Adipose tissue (tissue), 3 donors: Measurements from ENCODE around the gene ACACB. TPM values are rescaled to one million over a fixed set of nuclear protein-coding genes. Genes with fewer than 3 reads are reported as not detected.

ENCODE experiments used
- H3K27ac ChIP-seq: one replicate; pipeline ENCODE4 v1.5.1; 2013; ENCODE audit warnings: low read depth, low read length
- WGBS, 3 donors: extraction: QIAGEN DNeasy Blood & Tissue Kit; methylation state at CpG; one replicate each; pipeline ENCODE4 v1.1.7; 2013; 5-methylcytosine and 5-hydroxymethylcytosine counted together
- polyA plus RNA-seq, 3 donors: library from polyadenylated mRNA; stranded (reverse); fragments of 200-250 nt; gene quantifications; one replicate each; pipeline ENCODE4 v1.2.3, GENCODE V29; 2013
- donor health status: healthy with polysubstance abuse.
- donor health status: Bipolar disorder and iron deficiency.
- donor health status: healthy.

Gene ACACB
- polyA plus RNA-seq, 3 donors, result 61.3 to 539 (median 237) TPM

- H3K27ac ChIP-seq, result no peak overlapping the region
These were observed 161.7 kb downstream of the ACACB start for GRCh38 chr12:109277899-109278762.

GRCh38 chr12:109278912-109279311 is 162.5 kb downstream of the ACACB start:
- no peak overlapping the region for H3K27ac ChIP-seq
- WGBS, 3 donors, result 73 to 83% (median 79%) methylated on average over 10 of the region's 10 CpGs

More at GRCh38 chr12:109277899-109278762, 161.7 kb downstream of the ACACB start:
- 39 to 47% (median 43%) methylated on average over 15 of the region's 15 CpGs for WGBS, 3 donors

- no peak overlapping the region for H3K27ac ChIP-seq
- 92 to 95% (median 94%) methylated on average over 13 of the region's 13 CpGs for WGBS, 3 donors
These were observed 163.1 kb downstream of the ACACB start for GRCh38 chr12:109279525-109279924.

- H3K27ac ChIP-seq, result no peak overlapping the region
- WGBS, 3 donors, result 82 to 91% (median 87%) methylated on average over 16 to 17 of the region's 17 CpGs
These were observed 165.1 kb downstream of the ACACB start for GRCh38 chr12:109281452-109281851.

- H3K27ac ChIP-seq, result no peak overlapping the region
- WGBS, 3 donors, result 89 to 91% (median 91%) methylated on average over 19 to 20 of the region's 20 CpGs
These were observed 168.0 kb downstream of the ACACB start for GRCh38 chr12:109284392-109284791.

- H3K27ac ChIP-seq, result no peak overlapping the region
These were observed 169.9 kb downstream of the ACACB start for GRCh38 chr12:109286252-109286651.

GRCh38 chr12:109286652-109287051 is 170.3 kb downstream of the ACACB start:
- no peak overlapping the region for H3K27ac ChIP-seq
- 73 to 82% (median 80%) methylated on average over 4 of the region's 4 CpGs for WGBS, 3 donors

GRCh38 chr12:109287181-109287580 is 170.8 kb downstream of the ACACB start:
- no peak overlapping the region for H3K27ac ChIP-seq
- 73 to 87% (median 81%) methylated on average over 7 of the region's 7 CpGs for WGBS, 3 donors

GRCh38 chr12:109287811-109288469 is 171.6 kb downstream of the ACACB start:
- H3K27ac ChIP-seq, result no peak overlapping the region
- WGBS, 3 donors, result 75 to 83% (median 83%) methylated on average over 15 to 16 of the region's 16 CpGs

- WGBS, 3 donors, result 74 to 89% (median 87%) methylated on average over 1 of the region's 1 CpG
- no peak overlapping the region for H3K27ac ChIP-seq
These were observed 172.2 kb downstream of the ACACB start for GRCh38 chr12:109288571-109288970.

- H3K27ac ChIP-seq, result no peak overlapping the region
- WGBS, 3 donors, result 62 to 82% (median 81%) methylated on average over 4 of the region's 4 CpGs
These were observed 172.6 kb downstream of the ACACB start for GRCh38 chr12:109289004-109289403.

- H3K27ac ChIP-seq, result no peak overlapping the region
- WGBS, 3 donors, result 88 to 93% (median 90%) methylated on average over 6 of the region's 6 CpGs
These were observed 173.2 kb downstream of the ACACB start for GRCh38 chr12:109289551-109289950.

- 80 to 87% (median 84%) methylated on average over 18 of the region's 18 CpGs for WGBS, 3 donors
- no peak overlapping the region for H3K27ac ChIP-seq
These were observed 173.7 kb downstream of the ACACB start for GRCh38 chr12:109290061-109290460.

- no peak overlapping the region for H3K27ac ChIP-seq
These were observed 174.7 kb downstream of the ACACB start for GRCh38 chr12:109291117-109291516.

GRCh38 chr12:109291521-109292341 is 175.3 kb downstream of the ACACB start:
- H3K27ac ChIP-seq, result no peak overlapping the region
- WGBS, 3 donors, result 11 to 20% (median 17%) methylated on average over 26 to 31 of the region's 31 CpGs

More at GRCh38 chr12:109291117-109291516, 174.7 kb downstream of the ACACB start:
- 42 to 55% (median 54%) methylated on average over 15 of the region's 15 CpGs for WGBS, 3 donors

- no peak overlapping the region for H3K27ac ChIP-seq
- 81 to 85% (median 82%) methylated on average over 5 of the region's 5 CpGs for WGBS, 3 donors
These were observed 175.9 kb downstream of the ACACB start for GRCh38 chr12:109292342-109292711.

GRCh38 chr12:109293106-109293505 is 176.7 kb downstream of the ACACB start:
- no peak overlapping the region for H3K27ac ChIP-seq
- 75 to 84% (median 82%) methylated on average over 3 of the region's 3 CpGs for WGBS, 3 donors

GRCh38 chr12:109294286-109294796 is 178.0 kb downstream of the ACACB start:
- 74 to 89% (median 86%) methylated on average over 5 of the region's 5 CpGs for WGBS, 3 donors
- no peak overlapping the region for H3K27ac ChIP-seq
